OCI-LY7 (cell line): Measurements from ENCODE around the gene NCAM1. TPM values are rescaled to one million over a fixed set of nuclear protein-coding genes. Genes with fewer than 3 reads are reported as not detected.

ENCODE experiments used
- BruUV-seq: library from RNA; stranded (reverse); fragments of 400-500 nt; replicated peaks from 2 replicates; lab custom pipeline; 2021; lab: Mats Ljungman, UMichigan
- CTCF ChIA-PET: fragments of 300-600 bp; sonication (Branson Sonifier 250); formaldehyde crosslinking; loops from one replicate; lab custom pipeline; 2022; ENCODE audit warnings: antibody characterized with exemption; ENCODE audit not compliant: unreplicated experiment; lab: Charles Lee
- POLR2A ChIA-PET: fragments of 300-600 bp; sonication (Branson Sonifier 250); formaldehyde crosslinking; loops from one replicate; lab custom pipeline; 2022; ENCODE audit warnings: antibody characterized with exemption; lab: Charles Lee
- DNase-seq: peaks from one replicate; pipeline ENCODE4 v3.0.0-alpha.2; 2015; ENCODE audit warnings: low spot score
- H2AFZ ChIP-seq: fragments of 200-600 bp; sonication (generic), shearing (Covaris generic); 2 replicates; pipeline ENCODE4 v1.6.1; 2014; ENCODE audit warnings: mild to moderate bottlenecking, antibody characterized with exemption, low read length, moderate library complexity
- H3K27ac ChIP-seq: fragments of 200-600 bp; sonication (generic); 2 replicates; pipeline ENCODE4 v1.5.1; 2014; ENCODE audit warnings: mixed run types, low read depth, mild to moderate bottlenecking, moderate library complexity, low read length, inconsistent platforms; ENCODE audit not compliant: poor library complexity, severe bottlenecking
- H3K36me3 ChIP-seq: fragments of 200-600 bp; sonication (generic); 2 replicates; pipeline ENCODE4 v1.6.1; 2014; ENCODE audit warnings: mild to moderate bottlenecking, antibody characterized with exemption, low read length, moderate library complexity, mixed read lengths; ENCODE audit not compliant: insufficient read depth
- H3K4me1 ChIP-seq: fragments of 200-600 bp; sonication (generic); 2 replicates; pipeline ENCODE4 v1.5.1; 2014; ENCODE audit warnings: mild to moderate bottlenecking, low read length; ENCODE audit not compliant: insufficient read depth, poor library complexity, severe bottlenecking
- H3K4me2 ChIP-seq: fragments of 200-600 bp; sonication (generic); 2 replicates; pipeline ENCODE4 v1.6.1; 2014; ENCODE audit warnings: mild to moderate bottlenecking, low read length
- H3K4me3 ChIP-seq: fragments of 200-600 bp; sonication (generic); 2 replicates; pipeline ENCODE4 v1.5.1; 2014; ENCODE audit warnings: mild to moderate bottlenecking, low read depth, low read length; ENCODE audit not compliant: poor library complexity, severe bottlenecking
- H3K79me2 ChIP-seq: fragments of 200-600 bp; sonication (generic); 2 replicates; pipeline ENCODE4 v1.6.1; 2016; ENCODE audit warnings: low read depth, mild to moderate bottlenecking, low read length, moderate library complexity, mixed read lengths; ENCODE audit not compliant: insufficient read depth
- H3K9me2 ChIP-seq: fragments of 200-600 bp; sonication (generic); 2 replicates; pipeline ENCODE4 v1.6.1; 2016; ENCODE audit warnings: mild to moderate bottlenecking, low read length, mixed read lengths; ENCODE audit not compliant: insufficient read depth
- H3K9me3 ChIP-seq: fragments of 200-600 bp; sonication (generic); 2 replicates; pipeline ENCODE4 v1.6.1; 2014; ENCODE audit warnings: mild to moderate bottlenecking, mixed run types, low read length, mixed read lengths
- H4K20me1 ChIP-seq: fragments of 200-600 bp; sonication (generic); 2 replicates; pipeline ENCODE4 v1.6.1; 2014; ENCODE audit warnings: mild to moderate bottlenecking, antibody characterized with exemption, low read length, moderate library complexity, mixed read lengths; ENCODE audit not compliant: insufficient read depth
- CTCF ChIP-seq: fragments of 200-600 bp; sonication (generic); conservative IDR thresholded peaks from 2 replicates; pipeline ENCODE4 v1.5.1; 2014; ENCODE audit warnings: mild to moderate bottlenecking, antibody characterized with exemption, low read length, moderate library complexity, mixed read lengths
- EZH2phosphoT487 ChIP-seq: fragments of 200-600 bp; sonication (generic); IDR thresholded peaks from 2 replicates; pipeline ENCODE4 v1.6.1; 2018; ENCODE audit warnings: low read depth, borderline replicate concordance, mild to moderate bottlenecking, mixed run types, antibody characterized with exemption, low read length, moderate library complexity, mixed read lengths
- intact Hi-C: fragments of 100-400 bp; cut with micrococcal nuclease; formaldehyde crosslinking; loops from one replicate; pipeline ENCODE4 v1.10.0; 2022; ENCODE audit not compliant: unreplicated experiment
- total RNA-seq, 2 experiments: library from RNA; depleted of rRNA in 1 of 2; stranded (reverse); fragments of >200 nt in 1 of 2; shearing (Covaris generic) in 1 of 2; gene quantifications; 2 replicates each; pipeline ENCODE4 v1.2.3, GENCODE V29; 2014 to 2022

NCAM1 gene
- total RNA-seq, 2 experiments from 2014 or later = not detected

GRCh38 chr11:113121746-113122145 lies 160.5 kb downstream of the NCAM1 start:
- Histone ChIP-seq H3K27ac (no peak overlapping the region), H3K9me3 (no peaks in the 10 kb centered on the region), H3K36me3 (no peaks in the 10 kb centered on the region), H3K4me1 (no peaks in the 10 kb centered on the region), H3K4me3 (no peak overlapping the region), H3K4me2 (no peak overlapping the region), H4K20me1 (no peaks in the 10 kb centered on the region), H3K9me2 (no peaks in the 10 kb centered on the region), H2AFZ (no peak overlapping the region), H3K79me2 (no peaks in the 10 kb centered on the region)
- ChIA-PET CTCF (no interaction called here), POLR2A (no interaction called here)
- DNase-seq = no peak
- intact Hi-C loops = no loop called here
- TF ChIP-seq EZH2phosphoT487 (no peak), CTCF (no peak)
- no TSS peak for BruUV-seq

- ChIA-PET POLR2A (interaction anchor here (1.4 kb wide), 1 partner anchor 11 kb away, joined by 3 read pairs; no protein-coding TSS in a partner anchor), CTCF (no interaction called here)
- TF ChIP-seq EZH2phosphoT487 (no peak), CTCF (no peak)
- Histone ChIP-seq H3K4me1 (no peaks in the 10 kb centered on the region), H3K79me2 (no peaks in the 10 kb centered on the region), H2AFZ (no peak overlapping the region), H3K4me3 (no peak overlapping the region), H3K4me2 (no peak overlapping the region), H4K20me1 (no peaks in the 10 kb centered on the region), H3K27ac (no peak overlapping the region), H3K9me2 (no peaks in the 10 kb centered on the region), H3K9me3 (no peaks in the 10 kb centered on the region), H3K36me3 (no peaks in the 10 kb centered on the region)
- intact Hi-C loops = no loop called here
- no TSS peak for BruUV-seq
- DNase-seq = no peak
These were observed 162.8 kb downstream of the NCAM1 start for GRCh38 chr11:113124006-113124405.

GRCh38 chr11:113124578-113124977 lies 163.4 kb downstream of the NCAM1 start:
- no peaks in the 10 kb centered on the region for H3K36me3 ChIP-seq
- no peak overlapping the region for H3K4me2 ChIP-seq
- no peaks in the 10 kb centered on the region for H4K20me1 ChIP-seq
- H3K27ac ChIP-seq = no peak overlapping the region
- H2AFZ ChIP-seq = no peak overlapping the region
- TF ChIP-seq EZH2phosphoT487 = no peak
- TF ChIP-seq CTCF = no peak
- DNase-seq = no peak
- no peaks in the 10 kb centered on the region for H3K9me2 ChIP-seq
- no TSS peak for BruUV-seq
- H3K4me3 ChIP-seq = no peak overlapping the region
- ChIA-PET CTCF (no interaction called here), POLR2A (interaction anchor here (1.4 kb wide), 1 partner anchor 10 kb away, joined by 3 read pairs; no protein-coding TSS in a partner anchor)
- H3K4me1 ChIP-seq = no peaks in the 10 kb centered on the region
- H3K9me3 ChIP-seq = no peaks in the 10 kb centered on the region
- intact Hi-C loops = no loop called here
- no peaks in the 10 kb centered on the region for H3K79me2 ChIP-seq
